HG02623 (cell line): ENCODE results near the gene CEP170B.

ENCODE experiments used
- ATAC-seq: cut with Tn5 transposase; IDR thresholded peaks from one replicate; pipeline ENCODE4 v1.9.1; 2021; ENCODE audit warnings: moderate library complexity; ENCODE audit not compliant: unreplicated experiment

The CEP170B gene

GRCh38 chr14:104929268-104930230 lies 64.5 kb downstream of the CEP170B start:
- ATAC-seq, result no peak

DNA sequence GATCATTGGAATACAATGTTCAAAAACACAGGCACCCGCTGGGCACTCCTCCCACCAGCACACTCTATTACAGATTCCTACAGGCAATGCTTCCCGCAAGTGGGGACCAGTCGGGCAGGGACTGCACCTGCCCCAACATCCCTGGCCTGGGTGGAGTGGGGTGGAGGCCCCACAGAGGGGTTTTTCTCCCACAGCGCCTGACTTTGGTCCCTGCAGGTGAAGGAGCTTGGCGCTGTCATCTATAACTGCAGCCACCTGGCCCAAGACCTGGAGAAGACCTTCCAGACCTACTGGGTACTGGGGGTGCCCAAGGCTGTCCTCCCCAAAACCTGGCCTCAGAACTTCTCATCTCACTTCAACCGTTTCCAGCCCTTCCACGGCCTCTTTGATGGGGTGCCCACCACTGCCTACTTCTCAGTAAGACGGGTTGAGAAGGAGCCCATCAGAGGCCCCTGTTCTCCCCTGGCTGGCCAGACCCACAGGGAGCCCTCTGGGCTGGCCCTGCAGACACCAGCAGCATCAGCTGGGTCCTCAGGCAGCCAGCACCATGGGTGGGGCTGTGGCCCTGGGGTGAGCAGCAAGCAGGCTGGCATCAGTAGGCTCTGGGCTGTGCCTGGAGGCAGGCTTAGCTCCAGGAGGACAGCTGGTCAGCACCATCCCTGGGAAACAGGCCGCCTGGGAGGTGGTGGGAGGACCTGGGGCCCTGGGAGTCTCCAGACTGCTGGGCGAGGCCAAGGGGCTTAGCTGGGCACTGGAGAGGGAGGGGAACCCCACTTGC lies 65.6 kb downstream of the CEP170B start:
- ATAC-seq, result no peak

GRCh38 chr14:104931304-104931770 lies 66.3 kb downstream of the CEP170B start:
- ATAC-seq, result no peak

DNA sequence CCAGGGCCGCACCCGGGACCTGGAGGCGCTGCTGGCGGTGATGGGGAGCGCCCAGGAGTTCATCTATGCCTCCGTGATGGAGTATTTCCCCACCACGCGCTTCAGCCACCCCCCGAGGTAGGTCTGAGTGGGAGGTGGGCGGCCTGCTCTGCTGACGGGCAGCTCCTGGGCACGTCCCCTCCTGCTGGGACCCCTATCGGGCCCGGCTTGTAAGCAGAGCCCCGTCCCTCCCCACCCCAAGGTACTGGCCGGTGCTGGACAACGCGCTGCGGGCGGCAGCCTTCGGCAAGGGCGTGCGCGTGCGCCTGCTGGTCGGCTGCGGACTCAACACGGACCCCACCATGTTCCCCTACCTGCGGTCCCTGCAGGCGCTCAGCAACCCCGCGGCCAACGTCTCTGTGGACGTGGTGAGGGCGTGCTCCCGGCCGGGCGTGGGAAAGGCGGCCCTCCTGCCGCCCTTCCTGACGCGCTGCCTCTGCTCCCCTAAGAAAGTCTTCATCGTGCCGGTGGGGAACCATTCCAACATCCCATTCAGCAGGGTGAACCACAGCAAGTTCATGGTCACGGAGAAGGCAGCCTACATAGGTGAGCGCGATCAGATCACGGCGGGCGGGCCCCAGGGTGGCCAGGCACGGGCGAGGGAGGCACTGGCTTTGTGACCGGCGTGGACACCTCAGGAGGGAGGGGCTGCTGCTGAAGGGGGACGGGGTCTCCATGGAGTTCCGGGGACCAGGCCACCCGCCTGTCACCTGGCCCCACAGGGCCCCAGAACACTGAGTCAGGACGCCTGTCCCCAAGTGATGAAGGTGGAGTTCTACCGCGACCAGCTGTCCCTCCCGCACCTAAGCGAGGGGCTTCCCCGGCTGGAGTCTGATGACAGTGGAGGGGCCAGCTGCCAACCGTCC lies 67.0 kb downstream of the CEP170B start:
- no peak for ATAC-seq

DNA sequence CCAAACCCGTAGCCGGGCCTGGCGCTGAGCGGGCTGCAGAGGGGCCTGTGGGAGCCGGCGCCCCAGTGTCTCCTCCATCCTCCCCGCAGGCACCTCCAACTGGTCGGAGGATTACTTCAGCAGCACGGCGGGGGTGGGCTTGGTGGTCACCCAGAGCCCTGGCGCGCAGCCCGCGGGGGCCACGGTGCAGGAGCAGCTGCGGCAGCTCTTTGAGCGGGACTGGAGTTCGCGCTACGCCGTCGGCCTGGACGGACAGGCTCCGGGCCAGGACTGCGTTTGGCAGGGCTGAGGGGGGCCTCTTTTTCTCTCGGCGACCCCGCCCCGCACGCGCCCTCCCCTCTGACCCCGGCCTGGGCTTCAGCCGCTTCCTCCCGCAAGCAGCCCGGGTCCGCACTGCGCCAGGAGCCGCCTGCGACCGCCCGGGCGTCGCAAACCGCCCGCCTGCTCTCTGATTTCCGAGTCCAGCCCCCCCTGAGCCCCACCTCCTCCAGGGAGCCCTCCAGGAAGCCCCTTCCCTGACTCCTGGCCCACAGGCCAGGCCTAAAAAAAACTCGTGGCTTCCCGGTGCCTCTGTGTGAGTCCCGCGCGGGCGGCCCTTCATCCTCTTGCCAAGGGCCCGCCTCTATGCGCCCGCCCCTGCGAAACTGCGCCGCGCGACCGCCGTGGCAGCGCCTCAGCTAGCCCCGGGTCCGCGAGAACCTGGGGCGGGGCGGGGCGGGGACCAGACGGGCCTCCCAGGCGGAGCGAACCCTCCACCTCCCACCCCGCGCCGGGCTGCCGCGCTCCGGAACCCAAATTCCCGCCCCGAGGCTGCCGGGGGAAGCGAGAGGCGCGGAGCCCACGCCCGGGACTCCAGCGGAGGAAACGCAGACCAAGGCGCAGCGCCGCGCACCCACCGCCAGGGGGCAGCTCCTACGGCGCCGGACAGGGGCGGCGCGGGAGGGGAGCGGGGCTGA lies 67.9 kb downstream of the CEP170B start:
- ATAC-seq, result no peak

GRCh38 chr14:104933746-104934733 lies 69.0 kb downstream of the CEP170B start:
- ATAC-seq, result no peak

DNA sequence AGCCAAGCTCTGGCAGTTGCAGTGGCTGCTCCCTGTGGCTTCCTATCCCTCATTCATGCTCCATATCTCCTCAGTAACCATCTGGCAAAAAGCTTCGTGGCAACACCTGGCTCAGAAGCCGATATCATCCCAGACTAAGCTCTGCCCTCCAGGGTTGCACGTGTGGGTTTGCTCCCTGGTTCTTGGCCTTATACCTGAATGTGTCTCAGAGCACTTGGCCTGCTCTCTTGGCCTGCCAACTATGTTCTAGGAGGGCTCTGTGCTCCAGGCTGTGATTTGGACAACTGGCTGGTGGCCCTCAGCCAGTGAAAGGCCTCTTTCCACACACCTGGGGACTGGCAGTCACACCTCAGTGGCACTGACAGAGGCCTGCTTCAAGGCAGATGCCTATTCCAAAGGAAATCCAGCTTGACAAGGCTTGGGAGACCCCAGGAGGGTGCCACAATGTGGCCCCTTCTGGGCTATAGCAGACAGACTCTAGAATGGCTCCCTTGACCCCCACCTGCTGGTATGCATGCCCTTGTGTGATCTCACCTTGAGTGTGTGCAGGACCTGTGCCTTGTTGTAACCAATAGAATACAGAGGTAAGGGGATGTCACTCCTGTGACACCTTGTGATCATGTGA lies 70.1 kb downstream of the CEP170B start:
- ATAC-seq, result no peak

DNA sequence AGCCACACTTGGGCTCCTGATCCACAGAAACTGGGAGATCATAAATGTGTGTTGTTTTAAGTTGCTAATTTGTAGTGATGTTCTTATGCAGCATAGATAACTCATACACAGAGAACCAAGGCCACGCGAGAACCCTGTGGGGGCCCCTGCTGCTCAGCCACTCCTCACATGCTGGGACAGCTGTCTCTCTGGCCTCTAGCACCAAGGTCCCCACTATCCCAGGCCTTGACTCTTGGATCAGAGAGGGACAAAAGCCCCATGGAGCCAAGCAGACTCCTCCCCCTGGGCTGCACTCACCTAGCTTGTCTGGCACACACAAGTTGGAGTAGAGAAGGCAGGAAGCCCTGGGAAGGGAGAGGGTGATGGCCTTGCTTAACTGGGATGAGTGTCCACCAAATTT lies 70.9 kb downstream of the CEP170B start:
- no peak for ATAC-seq

DNA sequence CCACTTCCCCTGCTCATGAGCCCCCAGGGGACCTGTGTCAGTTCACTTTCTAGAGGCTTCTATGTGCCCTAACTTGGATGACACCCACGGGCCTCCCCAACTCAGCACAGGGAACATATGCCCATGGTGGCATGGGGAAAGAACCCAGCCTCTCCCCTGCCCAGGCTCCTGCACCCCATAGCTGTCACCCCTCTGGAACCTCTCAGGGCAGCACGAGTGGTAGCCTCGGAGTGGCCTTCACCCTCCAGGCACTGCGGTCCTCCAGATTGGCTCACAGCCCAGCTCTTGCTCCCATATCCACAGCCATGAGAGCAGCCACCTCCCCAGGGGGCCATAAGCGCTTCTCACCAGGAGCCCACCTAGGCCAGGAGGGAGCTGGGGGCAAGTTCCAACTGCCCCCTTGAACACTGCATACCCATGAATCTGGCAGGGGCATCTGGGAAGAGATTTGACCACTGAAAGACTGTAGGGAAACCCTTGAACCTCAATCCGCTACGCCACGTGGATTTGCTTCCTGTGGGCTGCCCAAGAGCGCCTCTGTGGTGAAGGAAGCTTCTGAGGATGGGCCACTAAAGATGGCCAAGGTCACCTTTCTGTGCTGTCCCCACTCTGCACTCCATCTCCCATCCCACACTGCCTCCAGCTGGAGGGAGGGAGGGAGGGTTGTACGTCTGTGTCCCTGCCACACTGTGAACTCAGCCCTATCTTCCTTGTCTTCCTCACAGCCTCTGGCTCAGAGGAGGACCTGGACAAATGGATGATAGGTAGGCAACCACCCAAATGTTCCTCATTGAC lies 71.5 kb downstream of the CEP170B start:
- no peak for ATAC-seq

DNA sequence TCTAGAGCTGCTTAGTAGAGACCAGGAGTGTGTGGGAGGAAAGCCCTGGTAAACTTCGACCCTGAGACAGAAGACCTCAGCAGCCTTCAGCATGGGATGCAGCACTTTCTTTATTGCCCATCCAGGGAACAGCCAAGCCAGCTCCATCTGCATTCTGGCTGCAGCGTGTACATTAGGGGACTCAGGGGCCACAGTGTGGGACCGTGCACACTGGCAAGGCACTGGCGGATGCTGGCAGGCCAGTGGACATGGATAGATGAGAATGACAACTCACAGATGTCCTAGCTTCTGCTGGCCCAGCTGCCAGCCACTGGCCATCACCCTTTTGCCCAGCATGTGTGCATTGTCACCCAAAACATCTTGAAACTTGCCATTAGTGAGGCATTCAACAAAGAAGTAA lies 72.1 kb downstream of the CEP170B start:
- ATAC-seq, result no peak

DNA sequence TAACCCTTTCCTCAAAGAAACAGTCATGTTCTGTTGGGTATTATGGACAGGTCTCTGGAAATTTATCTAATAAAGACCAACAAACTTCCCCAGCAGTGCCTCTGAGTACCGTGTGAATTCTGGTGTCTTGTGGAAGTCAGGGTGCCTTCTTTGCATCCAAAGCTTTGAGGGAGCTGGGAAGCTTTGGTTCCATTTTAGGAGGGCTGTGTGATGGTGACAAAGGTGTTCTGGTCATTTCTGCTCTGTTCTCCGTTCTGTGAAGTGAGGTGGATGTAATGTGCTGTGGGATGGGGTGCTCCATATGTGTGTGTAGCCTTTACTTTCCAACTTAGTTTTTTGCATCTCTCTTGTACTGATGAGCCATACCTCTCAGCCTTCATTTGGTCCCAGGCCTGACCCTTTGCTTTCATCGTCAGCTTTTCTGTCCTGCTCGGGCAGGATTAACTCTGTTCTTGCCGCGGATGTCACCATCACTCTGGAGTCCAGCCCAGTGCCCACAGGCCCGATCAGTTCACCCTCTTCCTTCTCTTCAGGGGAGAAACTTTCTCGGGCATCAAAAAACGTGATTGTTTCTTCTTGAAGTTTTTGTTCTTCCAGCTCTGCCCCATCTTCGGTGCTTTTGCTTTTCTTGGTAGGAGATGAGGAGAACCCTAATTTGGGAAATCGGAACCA lies 72.8 kb downstream of the CEP170B start:
- ATAC-seq, result no peak

GRCh38 chr14:104938436-104938835 lies 73.4 kb downstream of the CEP170B start:
- no peak for ATAC-seq

- no peak for ATAC-seq
Observed at GRCh38 chr14:104938960-104939359, 73.9 kb downstream of the CEP170B start.

- ATAC-seq, result no peak
Observed at GRCh38 chr14:104939666-104940410, 74.8 kb downstream of the CEP170B start.

DNA sequence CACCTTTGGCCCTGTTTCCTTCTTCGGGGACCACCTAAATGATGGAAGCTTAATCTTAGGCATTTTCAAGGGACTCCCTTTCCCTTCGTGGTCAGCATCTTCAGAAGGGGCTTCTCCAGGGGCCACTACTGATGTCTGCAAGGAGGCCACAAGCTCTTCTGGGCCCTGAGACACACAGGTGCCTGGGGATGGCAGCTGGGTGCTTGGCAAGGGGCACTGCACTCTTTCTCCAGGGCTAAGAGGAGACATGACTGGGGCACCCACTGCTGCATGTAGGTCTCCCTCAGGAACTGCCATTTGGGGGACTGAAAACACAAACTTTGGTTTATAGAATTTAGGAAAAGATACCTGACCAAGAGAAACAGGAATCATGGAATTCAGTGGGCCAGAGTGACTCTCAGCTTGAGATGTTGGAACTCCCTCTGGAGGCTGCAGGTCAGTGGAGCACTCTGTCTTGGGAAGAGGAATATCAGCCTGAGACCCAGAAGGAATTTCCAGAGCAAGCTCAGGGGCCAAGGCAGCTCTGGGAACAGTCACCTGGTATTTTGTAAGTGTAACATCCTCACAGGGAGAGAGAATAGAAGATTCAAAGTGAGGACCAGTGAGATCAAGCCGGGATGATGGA lies 75.6 kb downstream of the CEP170B start:
- no peak for ATAC-seq
